Measurements from ENCODE around the gene POC1A.
A peak's percentile ranks its signal among the peaks of the same experiment; 100 is the strongest.
"Not testable (repeated sequence)": the region's sequence is repeated elsewhere in the genome, so short reads cannot be mapped to it uniquely, and the experiment has no call there.

Gene POC1A

DNA sequence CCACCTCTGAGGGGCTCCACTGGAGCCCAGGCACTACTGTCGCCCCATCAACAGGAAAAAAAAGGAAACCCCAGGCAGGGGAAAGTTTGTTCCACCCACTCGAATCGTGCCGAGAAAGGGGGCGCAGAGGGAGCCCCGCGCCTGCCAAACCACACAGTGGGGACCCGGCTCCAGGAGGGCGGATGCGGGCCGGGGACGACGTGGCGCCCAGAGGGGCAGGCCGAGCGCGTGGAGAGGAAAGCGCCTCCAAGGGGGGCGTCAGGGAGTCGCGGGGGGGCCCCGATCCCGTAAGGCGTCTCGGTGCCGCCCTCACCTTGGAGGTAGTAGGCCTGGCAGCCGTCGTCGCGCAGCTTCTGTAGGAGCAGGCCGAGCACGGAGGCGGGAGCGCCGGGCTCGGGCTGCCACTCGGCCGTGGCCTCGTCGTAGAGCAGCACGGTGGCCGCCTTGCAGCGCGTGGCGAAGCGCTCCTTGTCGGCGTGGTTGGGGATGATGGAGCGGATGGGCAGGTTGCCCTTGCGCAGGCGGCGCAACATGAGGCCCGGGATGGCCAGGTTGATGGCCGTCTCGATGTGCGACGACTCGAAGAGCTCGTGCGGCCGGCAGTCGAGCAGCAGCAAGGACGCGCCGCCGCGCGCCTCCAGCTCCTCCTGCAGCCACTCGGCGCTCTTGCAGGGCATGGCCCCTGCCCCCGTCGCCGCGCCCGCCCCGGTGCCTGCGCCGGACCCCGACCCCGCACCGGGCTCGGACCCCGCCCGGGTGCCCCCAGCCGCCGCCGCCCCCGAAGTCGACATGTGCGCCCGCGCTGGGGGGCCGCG lies 98.5 kb downstream of the POC1A start:
- H3K36me3 Mint-ChIP-seq, result peaks cover 8% of the 10 kb centered on the region
- H3K27ac Mint-ChIP-seq, result peak overlapping the region; percentile 78
- peaks cover 62% of the 10 kb centered on the region for H3K4me1 Mint-ChIP-seq
- H3K27me3 Mint-ChIP-seq, result no peaks in the 10 kb centered on the region
- ATAC-seq, result peak; percentile 32
- H3K4me3 Mint-ChIP-seq, result peak overlapping the region; percentile 80
- no peaks in the 10 kb centered on the region for H3K9me3 Mint-ChIP-seq

DNA sequence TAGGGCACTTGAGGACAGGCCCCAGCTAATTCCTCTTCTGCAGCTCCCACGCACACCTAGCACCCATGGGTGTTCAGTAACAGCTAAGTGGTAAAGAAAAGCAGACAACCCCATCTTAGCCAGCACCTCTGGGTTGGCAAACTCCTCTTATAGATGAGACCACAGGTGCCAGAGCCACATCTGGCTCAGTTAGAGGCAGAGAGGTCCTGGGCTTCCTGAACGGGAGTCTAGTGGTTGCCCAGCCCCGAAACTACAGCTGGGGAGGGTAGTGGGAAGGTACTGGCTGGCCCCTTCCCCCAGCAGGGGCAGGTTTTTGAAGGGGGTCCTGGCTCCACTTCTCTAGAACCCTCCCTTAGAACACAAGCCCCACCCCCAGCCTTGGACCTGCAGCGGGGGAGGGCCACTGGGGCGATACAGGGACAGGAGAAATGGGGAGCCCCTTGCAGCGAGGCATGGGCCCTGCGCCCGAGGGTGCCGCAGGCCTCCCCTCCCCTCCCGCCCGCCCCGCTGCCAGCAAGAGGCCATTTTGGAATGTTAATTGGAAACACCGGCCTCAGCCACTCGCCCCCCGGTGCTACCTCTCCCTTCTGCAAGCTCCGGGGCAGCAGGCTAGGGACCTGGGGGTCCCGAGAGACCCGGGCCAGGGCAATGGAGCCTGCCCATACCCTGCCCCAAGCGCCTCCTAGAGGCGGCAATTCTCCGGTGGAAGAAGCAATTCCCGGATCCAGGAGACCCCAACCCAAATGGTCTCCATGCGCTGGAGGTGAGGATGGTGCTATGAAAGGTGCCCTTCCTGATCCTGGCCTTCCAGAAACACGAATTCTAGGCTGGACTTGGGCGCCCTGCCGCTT lies 99.3 kb downstream of the POC1A start:
- ATAC-seq, result no peak
- Mint-ChIP-seq H3K36me3 (peaks cover 12% of the 10 kb centered on the region), H3K27ac (peak overlapping the region; percentile 78), H3K27me3 (no peaks in the 10 kb centered on the region), H3K9me3 (no peaks in the 10 kb centered on the region), H3K4me3 (peak overlapping the region; percentile 80), H3K4me1 (peaks cover 60% of the 10 kb centered on the region)

DNA sequence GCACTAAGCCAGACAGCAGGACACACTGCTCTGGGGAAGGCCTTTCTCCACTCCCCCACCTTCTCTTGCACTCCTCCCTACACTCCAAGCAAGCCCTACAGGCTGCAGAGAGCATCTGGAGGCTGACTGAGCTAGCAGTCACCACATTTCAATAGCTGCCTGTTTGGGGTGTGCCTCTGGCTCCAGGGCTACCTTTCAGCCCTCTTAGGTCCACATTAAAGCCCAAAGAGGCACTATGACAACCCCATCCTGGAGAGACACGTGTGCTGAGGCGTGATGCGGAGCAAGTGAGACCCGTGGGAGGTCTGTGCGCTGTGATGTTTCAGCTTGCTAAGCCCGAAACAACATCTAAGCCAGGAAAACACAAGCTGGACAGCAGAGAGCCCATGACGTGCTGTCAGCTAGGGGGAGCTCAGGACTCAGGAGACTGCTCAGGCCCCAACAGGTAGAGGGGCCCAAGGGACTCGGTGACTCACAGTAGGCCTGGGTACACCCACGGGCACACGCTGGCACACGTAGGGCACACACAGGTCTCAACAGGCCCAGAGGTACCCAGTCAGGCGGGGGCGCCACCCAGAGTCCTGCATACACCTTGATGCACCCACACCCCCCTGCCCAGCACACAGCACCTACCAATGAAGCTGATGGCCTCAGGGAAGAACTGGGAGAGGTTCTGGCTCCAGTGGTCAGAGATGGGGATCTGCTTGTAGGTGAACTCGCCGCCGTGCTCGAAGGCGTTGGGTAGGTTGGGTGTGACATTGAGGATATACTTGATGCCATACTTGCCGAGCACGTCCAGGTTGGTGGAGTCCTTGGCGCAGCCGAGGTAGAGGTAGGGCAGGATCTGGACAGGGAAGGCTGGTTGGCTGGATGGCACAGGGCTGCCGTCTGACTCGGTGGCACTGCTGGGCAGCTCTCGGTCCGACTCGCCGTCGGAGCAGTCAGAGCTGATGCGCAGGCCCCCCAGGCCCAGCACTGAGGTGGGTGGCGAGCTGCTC lies 100.6 kb downstream of the POC1A start:
- peak overlapping the region; percentile 20 for H3K4me3 Mint-ChIP-seq
- H3K9me3 Mint-ChIP-seq, result no peaks in the 10 kb centered on the region
- H3K27ac Mint-ChIP-seq, result peak overlapping the region; percentile 79
- no peak for ATAC-seq
- no peaks in the 10 kb centered on the region for H3K27me3 Mint-ChIP-seq
- peaks cover 50% of the 10 kb centered on the region for H3K4me1 Mint-ChIP-seq
- H3K36me3 Mint-ChIP-seq, result peaks cover 22% of the 10 kb centered on the region

DNA sequence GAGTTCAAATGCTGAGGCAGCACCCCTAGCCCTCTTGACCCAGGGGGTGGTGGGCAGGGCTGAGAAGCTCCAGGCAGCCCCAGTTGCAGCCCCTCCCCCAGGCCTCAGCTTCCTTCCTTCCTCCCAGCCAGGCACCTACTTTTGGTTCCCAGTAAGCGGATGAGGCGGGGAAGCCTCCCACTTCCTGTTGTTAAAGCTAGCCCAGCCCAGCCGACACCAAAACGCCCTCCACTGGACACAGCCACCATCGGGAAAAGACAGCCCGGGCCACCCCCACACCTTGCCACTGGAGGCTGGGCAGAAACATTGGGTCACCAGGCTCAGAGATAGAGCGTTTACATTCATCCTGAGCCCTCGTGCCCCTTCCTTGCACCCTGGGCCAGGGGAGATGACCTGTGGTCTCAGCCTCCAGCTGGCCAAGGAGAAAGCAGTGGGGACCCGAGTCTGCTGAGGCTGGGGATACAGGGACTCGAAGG lies 101.4 kb downstream of the POC1A start:
- Mint-ChIP-seq H3K4me3 (peak overlapping the region; percentile 37), H3K9me3 (no peaks in the 10 kb centered on the region), H3K4me1 (peaks cover 48% of the 10 kb centered on the region), H3K36me3 (peaks cover 22% of the 10 kb centered on the region), H3K27me3 (no peaks in the 10 kb centered on the region), H3K27ac (peak overlapping the region; percentile 79)
- no peak for ATAC-seq

DNA sequence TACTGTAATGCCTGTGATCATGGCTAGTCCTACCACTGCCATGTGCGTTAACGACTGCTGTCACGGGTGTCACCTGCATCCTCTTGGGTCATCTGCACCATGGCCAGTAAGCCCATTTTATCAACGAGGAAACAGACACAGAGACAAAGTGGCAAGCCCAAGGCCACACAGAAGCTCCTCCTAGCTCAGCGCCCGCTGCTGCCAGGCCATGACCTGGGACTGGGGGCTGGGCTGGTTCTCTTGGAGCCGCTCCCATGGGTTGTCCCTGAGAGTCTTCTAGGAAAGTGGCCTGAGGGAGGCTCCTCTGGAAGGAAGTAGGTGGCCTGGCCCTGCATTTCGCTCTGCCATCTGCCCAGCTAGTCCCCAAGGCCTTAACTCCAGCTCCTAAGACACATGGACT lies 102.8 kb downstream of the POC1A start:
- Mint-ChIP-seq H3K27me3 (no peaks in the 10 kb centered on the region), H3K4me1 (peaks cover 42% of the 10 kb centered on the region), H3K36me3 (peaks cover 22% of the 10 kb centered on the region), H3K4me3 (no peak overlapping the region), H3K9me3 (no peaks in the 10 kb centered on the region), H3K27ac (peak overlapping the region; percentile 79)
- no peak for ATAC-seq

DNA sequence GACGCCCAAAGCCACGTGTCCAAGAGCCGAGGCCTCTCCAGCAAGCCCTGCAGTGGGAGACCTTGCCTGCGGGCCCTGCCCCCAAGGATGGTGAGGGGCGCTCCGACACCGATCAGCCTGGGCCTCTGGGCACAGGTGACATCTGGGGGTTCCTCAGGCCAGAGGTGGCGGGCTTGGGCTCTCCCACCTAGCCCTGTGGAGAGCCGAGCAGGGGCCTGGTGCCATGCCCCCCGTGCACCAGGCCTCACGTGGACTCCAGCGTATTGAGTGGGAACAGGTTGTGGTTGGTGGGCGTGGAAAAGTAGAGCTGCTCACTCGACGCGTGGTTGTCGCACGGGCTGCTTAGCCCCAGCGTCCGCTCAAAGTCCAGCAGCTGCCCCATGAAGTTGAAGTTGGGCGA lies 103.7 kb downstream of the POC1A start:
- Mint-ChIP-seq H3K9me3 (no peaks in the 10 kb centered on the region), H3K4me1 (peaks cover 41% of the 10 kb centered on the region), H3K36me3 (peaks cover 22% of the 10 kb centered on the region), H3K27ac (no peak overlapping the region), H3K27me3 (no peaks in the 10 kb centered on the region), H3K4me3 (no peak overlapping the region)
- ATAC-seq, result no peak

DNA sequence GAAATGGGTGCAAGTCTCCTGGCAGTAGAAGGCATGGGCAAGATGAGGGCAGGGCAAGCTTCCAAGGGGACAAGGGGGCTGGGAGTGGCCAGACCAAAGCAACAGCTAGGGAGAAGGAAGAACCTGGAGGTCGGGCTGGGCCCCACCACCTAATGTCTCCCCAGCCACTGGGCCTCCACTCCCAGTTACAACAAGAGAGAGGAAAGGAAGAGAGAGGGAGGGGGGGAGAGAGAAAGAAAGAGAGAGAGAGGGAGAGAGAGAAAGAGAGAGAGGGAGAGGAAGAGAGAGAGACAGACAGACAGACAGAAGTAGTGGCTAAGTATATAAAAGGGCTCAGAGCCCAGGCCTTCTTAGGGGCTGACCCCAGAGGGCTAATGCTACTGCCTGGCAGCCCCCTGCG lies 104.7 kb downstream of the POC1A start:
- ATAC-seq, result no peak
- H3K36me3 Mint-ChIP-seq, result peaks cover 22% of the 10 kb centered on the region
- peak overlapping the region; percentile 41 for H3K27ac Mint-ChIP-seq
- H3K4me3 Mint-ChIP-seq, result no peak overlapping the region
- H3K4me1 Mint-ChIP-seq, result peaks cover 30% of the 10 kb centered on the region
- H3K27me3 Mint-ChIP-seq, result no peaks in the 10 kb centered on the region
- H3K9me3 Mint-ChIP-seq, result no peaks in the 10 kb centered on the region

DNA sequence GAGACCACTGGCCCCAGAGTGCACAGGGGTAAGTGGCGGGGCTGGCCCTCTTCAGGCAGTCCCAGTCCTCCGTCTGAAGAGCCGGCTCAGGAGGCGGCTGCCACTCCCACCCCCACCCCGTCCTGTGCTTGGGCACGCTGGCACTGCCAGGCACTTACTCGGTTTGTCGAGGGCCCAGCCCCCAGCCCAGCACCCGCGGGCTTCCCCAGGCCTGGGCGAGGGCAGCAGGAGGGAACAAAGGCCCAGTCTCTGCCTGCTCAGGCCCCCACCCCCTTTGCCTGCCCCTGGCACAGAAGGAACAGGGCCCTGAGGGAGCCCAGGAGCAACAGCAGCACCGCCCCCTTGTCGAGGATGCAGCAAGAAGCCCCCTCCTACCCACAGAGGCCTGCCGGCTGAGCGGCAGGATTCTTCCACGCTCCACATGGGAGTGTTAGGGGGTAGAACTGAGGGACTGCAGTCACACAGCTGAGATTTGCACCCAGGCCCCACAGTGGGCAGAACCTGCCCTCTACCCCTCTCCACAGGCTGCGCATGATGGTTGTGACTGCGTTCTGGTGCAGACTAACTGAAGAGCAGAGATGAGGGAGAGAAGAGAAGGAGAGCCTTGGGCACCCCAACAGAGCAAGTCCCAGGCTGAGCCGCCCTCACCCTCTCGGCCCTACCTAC lies 106.8 kb downstream of the POC1A start:
- Mint-ChIP-seq H3K9me3 (no peaks in the 10 kb centered on the region), H3K27ac (no peak overlapping the region), H3K27me3 (no peaks in the 10 kb centered on the region), H3K4me3 (no peak overlapping the region), H3K36me3 (peaks cover 17% of the 10 kb centered on the region), H3K4me1 (peaks cover 10% of the 10 kb centered on the region)
- no peak for ATAC-seq

DNA sequence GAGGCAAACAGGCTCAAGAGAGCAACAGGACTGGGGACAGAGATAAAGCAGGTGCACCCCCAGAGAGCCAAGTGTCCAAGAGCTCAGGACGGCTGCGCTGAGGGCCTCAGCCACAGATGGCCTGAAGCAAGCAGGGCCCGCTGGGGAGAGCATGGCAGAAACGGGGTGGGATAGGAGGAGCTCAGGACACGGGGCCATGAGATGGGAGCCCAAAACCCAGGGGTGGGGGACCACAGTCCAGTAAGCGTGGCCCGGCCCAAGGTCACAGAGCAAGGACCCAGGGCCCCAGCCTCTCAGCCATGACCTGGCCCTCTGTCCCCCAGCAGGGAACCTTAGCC lies 107.4 kb downstream of the POC1A start:
- Mint-ChIP-seq H3K4me3 (no peak overlapping the region), H3K36me3 (peaks cover 17% of the 10 kb centered on the region), H3K4me1 (peaks cover 10% of the 10 kb centered on the region), H3K9me3 (no peaks in the 10 kb centered on the region), H3K27ac (no peak overlapping the region), H3K27me3 (peaks cover 3% of the 10 kb centered on the region)
- peak; percentile 9 for ATAC-seq

DNA sequence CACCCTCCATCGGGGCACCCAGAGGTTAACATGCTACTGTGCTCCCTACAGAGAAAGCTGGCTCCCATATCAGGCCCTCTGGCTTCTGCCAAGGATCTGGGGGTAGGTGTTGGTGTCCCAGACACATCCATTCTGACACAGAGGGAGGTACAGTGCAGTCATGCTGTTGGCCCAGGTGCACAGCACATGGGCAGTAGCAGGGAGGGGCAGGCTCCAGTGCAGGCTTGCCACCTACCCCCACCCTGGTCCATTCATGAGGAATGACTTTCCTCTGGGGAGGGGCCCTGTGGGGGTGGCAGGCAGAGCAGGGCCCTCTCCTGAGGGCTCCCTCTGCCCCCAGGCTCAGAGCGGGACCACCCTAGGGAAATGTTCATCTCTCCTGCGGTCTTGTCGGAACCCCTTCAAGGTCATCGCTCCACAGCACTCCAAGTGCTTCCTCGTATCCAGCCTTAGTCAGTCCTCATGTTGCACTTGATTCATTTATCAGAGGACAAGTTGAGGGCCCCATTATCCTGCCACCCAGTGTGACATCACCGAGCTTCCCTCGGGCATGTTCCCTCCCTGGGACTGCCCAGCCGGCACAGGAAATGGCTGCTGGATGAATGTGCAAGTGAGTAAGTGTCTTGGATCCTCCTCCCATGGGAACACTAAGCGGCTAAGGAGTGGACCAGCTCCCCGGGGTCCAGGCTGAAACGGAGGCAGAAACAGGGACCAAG lies 107.9 kb downstream of the POC1A start:
- Mint-ChIP-seq H3K36me3 (peaks cover 17% of the 10 kb centered on the region), H3K27me3 (peaks cover 8% of the 10 kb centered on the region), H3K4me3 (no peak overlapping the region), H3K9me3 (no peaks in the 10 kb centered on the region), H3K4me1 (peaks cover 10% of the 10 kb centered on the region), H3K27ac (no peak overlapping the region)
- no peak for ATAC-seq

DNA sequence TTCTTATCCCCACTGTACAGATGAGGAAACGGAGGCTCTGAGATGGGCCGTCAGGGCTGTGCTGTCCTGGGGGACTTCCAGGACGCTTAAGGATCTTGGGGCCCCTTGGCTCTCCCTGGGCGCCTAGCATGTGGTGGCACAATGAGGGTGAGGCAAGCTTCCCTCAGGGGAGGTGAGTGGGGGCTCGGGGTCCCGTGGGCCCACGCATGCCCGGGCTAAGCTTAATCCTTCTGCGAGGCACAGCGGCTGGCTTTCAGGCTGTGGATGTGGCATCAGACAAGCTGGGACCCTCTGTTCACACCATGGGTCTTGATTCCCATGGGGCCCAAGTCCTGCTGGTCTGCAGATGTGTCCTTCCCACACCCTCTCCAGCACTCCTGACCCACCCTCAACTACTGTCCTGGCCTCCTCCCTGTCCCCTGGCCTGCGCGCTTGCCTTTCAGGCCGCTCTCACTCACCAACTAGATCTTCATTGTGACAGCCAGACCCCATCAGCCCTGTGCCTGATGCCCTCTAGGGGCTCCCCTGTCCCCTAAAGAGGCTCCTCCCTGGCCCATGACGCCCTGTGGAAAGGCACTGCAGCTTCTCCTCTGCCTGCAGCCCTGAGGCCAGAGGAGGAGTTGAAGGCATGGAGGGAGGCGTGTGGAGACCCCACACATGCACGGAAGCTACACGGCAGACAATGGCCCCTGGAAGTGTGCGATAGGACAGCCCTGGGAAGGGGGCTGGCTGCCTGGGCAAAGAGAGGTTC lies 109.2 kb downstream of the POC1A start:
- peaks cover 10% of the 10 kb centered on the region for H3K4me1 Mint-ChIP-seq
- peaks cover 11% of the 10 kb centered on the region for H3K27me3 Mint-ChIP-seq
- H3K4me3 Mint-ChIP-seq, result no peak overlapping the region
- no peak overlapping the region for H3K27ac Mint-ChIP-seq
- peaks cover 10% of the 10 kb centered on the region for H3K36me3 Mint-ChIP-seq
- no peaks in the 10 kb centered on the region for H3K9me3 Mint-ChIP-seq
- ATAC-seq, result no peak

DNA sequence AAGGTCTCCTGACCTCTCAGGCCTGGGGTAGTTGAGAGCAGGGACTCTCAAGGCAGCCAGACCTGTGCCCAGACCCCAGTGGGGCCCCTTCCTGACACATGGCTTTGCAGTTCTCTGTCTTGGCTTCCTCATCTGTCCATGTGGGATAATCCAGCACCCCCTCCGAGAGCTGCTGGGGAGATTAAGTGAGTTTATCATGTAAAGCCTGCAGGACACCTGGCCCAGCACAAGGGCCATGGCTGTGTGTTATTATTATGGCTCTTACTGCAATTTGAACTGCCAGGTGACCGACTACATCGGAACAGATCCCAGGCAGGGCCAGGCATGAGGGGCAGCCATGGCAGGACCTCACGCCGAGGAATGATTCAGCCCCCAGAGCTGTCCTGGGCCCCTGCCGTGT lies 110.5 kb downstream of the POC1A start:
- H3K27ac Mint-ChIP-seq, result no peak overlapping the region
- H3K36me3 Mint-ChIP-seq, result no peaks in the 10 kb centered on the region
- H3K27me3 Mint-ChIP-seq, result peaks cover 20% of the 10 kb centered on the region
- no peak overlapping the region for H3K4me3 Mint-ChIP-seq
- H3K4me1 Mint-ChIP-seq, result peaks cover 10% of the 10 kb centered on the region
- no peaks in the 10 kb centered on the region for H3K9me3 Mint-ChIP-seq
- no peak for ATAC-seq

DNA sequence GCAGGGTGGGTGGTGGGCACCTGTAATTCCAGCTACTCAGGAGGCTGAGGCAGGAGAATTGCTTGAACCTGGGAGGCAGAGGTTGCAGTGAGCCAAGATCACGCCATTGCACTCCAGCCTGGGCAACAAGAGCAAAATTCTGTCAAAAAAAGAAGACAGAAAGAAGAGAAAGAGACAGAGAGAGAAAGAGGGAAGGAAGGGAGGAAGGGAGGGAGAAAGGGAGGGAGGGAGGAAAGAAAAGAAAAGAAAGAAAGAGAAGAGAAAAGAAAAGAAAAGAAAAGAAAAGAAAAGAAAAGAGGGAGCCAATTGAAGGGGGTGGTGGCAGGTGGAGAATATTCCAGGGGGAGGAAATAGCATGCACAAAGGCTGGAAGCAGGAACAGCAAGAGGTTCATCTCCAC lies 111.2 kb downstream of the POC1A start:
- not testable (repeated sequence) for H3K9me3 Mint-ChIP-seq, H3K4me1 Mint-ChIP-seq, H3K36me3 Mint-ChIP-seq, H3K27ac Mint-ChIP-seq, ATAC-seq, H3K4me3 Mint-ChIP-seq
- peaks cover 20% of the 10 kb centered on the region for H3K27me3 Mint-ChIP-seq
